Measurements from ENCODE around the gene DNAJC1.

DNA sequence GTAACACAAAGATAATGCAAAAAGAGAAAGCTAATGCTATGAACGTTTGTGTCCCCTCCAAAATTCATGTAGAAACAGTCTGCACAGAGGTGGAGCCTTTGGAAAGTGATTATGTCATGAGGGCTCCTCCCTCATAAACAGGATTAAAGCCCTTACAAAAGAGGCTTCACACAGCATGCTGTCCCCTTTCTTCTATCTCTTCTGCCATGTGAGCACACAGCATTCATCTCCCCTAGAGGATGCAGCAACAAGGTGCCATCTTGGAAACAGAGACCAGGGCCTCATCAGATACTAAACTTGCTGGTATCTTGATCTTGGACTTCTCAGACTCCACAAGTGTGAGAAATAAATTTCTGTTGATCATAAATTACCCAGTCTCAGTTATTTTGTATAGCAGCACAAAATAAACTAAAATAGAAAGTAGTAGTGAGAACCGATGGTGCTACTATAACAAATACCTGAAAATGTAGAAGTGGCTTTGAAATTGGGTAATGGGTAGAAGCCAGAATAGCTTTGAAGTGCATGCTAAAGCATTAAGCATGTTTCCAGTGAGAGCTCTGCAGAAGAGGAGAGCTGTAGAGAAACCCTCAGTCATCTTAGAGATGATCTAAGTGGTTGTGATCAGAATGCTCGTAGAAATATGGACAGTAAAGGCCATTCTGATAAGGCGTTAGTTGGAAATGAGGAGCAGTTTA is 108.7 kb downstream of the DNAJC1 start:
- TF ChIP-seq ZNF274 (IDR thresholded peaks at IDR 0.05; ENCODE audit: low read length) (no peak), ZNF274 (tag by site-specific recombination; IDR thresholded peaks at IDR 0.05; ENCODE audit: borderline replicate concordance) (no peak), ZFHX2 (tag by site-specific recombination; conservative IDR thresholded peaks at IDR 0.05) (no peak), ZNF335 (tag by site-specific recombination; conservative IDR thresholded peaks at IDR 0.05) (no peak)
- TF ChIP-seq, protein P1, sequence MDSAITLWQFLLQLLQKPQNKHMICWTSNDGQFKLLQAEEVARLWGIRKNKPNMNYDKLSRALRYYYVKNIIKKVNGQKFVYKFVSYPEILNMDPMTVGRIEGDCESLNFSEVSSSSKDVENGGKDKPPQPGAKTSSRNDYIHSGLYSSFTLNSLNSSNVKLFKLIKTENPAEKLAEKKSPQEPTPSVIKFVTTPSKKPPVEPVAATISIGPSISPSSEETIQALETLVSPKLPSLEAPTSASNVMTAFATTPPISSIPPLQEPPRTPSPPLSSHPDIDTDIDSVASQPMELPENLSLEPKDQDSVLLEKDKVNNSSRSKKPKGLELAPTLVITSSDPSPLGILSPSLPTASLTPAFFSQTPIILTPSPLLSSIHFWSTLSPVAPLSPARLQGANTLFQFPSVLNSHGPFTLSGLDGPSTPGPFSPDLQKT (IDR thresholded peaks at IDR 0.05; ENCODE audit: borderline replicate concordance, low read depth, low read length), result no peak
